NK-92 (cell line): ENCODE data around the gene NMNAT2.
"Not testable (repeated sequence)": the region's sequence is repeated elsewhere in the genome, so short reads cannot be mapped to it uniquely, and the experiment has no call there.

ENCODE experiments used
- DNase-seq: peaks from one replicate; lab custom pipeline; 2025; ENCODE audit not compliant: unreplicated experiment; lab: John Stamatoyannopoulos, UW

NMNAT2 gene

DNA sequence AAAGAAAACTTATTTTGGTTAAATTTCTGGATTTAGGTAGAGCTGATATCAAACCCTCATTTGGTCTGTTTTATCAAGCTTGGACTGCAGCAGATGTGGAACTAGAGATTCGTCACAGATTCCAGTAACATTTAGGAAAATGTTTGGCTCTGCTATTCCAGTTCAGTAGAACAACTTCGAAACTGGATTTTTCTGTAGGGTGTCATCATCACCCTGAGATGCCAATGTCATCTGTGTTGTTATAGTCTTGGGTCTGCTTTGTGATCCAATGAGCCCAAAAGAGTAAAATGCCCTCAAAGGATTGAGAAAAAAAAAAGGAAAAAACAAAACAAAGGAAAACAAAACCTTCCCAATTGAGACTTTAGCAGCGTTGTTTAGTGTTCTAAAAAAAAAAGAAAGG lies 176.7 kb downstream of the NMNAT2 start:
- no peak for DNase-seq

DNA sequence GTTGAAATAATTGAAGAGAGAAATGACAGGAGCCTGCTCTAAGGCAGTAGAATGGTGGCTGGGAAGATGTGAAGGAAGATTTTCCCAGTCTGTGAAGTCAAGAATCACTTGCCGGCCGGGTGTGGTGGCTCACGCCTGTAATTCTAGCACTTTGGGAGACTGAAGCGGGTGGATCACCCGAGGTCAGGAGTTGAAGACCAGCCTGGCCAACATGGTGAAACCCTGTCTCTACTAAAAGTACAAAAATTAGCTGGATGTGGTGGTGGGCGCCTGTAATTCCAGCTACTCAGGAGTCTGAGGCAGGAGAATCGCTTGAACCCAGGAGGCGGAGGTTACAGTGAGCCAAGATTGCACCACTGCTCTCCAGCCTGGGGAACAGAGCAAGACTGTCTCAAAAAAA lies 177.3 kb downstream of the NMNAT2 start:
- DNase-seq: not testable (repeated sequence)

DNA sequence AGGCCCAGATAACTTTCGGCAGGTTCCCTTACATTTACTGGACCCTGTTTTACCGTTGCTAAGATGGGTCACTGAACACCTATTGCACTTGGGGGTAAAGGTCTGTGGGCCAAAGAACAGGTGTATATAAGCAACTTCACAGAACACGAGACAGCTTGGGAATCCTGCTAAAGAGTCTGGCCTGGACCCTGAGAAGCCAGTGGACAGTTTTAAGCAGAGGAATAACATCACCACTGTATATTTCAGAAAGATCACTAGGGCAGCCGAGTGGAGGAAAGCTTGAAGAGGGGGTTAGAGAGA lies 177.7 kb downstream of the NMNAT2 start:
- no peak for DNase-seq

DNA sequence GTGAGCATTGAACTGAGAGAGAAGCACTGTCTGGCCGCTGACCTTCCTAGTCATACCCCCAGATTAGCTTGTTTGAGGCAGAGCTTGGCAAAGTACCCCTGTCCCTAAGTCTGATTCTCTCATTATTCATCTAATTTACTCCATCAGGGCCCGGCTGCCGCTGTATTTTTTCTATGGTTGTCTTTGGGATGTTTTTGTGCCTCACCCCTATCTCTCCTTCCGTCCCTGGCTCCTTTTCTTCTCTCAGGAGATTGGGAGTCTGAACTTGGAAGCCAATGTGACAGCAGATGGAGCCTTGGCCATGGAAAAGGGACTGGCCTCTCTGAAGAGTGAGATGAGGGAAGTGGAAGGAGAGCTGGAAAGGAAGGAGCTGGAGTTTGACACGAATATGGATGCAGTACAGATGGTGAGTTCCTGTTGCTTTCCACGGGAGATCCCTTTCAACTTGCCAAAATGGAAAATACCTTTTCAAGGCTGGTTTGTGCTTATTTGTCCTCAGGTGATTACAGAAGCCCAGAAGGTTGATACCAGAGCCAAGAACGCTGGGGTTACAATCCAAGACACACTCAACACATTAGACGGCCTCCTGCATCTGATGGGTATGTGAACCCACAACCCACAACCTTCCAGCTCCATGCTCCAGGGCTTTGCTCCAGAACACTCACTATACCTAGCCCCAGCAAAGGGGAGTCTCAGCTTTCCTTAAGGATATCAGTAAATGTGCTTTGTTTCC lies 178.2 kb downstream of the NMNAT2 start:
- no peak for DNase-seq

DNA sequence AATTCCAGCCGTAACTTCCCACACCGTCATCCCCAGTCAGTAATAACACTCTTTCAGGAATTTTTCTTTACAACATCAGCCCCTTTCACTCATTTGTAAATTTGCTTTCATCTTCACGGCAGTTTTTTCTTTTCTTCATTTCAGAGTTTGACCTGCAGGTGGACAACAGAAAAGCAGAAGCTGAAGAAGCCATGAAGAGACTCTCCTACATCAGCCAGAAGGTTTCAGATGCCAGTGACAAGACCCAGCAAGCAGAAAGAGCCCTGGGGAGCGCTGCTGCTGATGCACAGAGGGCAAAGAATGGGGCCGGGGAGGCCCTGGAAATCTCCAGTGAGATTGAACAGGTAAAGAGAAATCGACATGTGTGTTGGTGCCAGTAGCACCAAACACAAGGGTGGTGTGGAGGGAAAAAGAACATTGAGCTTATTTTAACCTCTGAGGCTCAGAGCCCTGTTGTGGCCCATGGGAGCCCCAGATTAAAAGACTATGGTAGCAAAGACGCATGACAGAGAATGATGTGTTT lies 178.9 kb downstream of the NMNAT2 start:
- DNase-seq: no peak

DNA sequence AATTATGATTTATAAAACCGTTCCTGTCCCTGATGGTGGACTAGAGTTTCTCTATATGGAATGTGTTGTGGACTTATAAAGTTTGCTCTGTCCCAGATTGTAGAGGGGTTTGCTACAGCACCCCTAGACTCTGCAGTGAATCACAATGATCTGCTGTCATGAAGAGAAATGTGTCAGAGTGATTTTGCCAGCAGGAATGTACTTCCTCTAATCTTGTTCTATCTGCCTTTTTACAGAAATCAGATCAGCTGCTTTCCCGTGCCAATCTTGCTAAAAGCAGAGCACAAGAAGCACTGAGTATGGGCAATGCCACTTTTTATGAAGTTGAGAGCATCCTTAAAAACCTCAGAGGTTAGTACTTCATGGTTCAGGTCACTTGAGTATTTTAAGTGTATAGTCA lies 180.1 kb downstream of the NMNAT2 start:
- DNase-seq: no peak

DNA sequence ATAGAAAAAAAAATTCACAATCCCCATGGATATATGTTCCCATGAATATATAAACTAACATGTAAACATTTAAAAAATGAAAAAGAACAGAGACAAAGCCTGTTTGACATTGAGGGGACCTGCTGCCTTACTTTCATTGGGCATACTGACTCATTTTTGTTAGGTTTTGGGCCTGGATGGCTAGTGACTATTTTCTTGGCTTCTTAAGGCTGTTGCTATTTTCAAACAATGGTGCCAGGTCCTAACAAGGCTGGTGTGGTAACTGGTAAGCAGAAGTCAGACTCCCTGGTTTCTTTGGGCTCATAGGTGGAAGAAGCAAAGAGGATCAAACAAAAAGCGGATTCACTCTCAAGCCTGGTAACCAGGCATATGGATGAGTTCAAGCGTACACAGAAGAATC lies 181.1 kb downstream of the NMNAT2 start:
- no peak for DNase-seq

DNA sequence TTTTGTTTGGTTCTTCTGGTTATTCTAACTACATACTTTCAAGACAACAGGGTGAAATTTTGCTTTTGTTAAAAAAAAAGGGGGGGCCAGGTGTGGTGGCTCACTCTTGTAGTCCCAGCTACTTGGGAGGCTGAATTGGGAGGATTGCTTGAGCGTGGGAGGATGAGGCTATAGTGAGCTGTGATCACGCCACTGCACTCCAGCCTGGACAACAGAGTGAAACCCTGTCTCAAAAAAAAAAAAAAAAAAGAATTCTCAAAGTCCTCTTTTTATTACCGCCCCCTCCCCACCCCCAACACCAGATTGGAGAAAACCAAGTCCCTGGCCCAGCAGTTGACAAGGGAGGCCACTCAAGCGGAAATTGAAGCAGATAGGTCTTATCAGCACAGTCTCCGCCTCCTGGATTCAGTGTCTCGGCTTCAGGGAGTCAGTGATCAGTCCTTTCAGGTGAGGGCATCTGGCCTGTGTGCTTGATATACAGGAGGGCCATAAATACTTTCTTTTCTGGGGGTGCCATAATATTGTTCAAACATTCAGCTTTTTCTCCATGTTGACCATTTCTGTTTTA lies 181.9 kb downstream of the NMNAT2 start:
- no peak for DNase-seq

DNA sequence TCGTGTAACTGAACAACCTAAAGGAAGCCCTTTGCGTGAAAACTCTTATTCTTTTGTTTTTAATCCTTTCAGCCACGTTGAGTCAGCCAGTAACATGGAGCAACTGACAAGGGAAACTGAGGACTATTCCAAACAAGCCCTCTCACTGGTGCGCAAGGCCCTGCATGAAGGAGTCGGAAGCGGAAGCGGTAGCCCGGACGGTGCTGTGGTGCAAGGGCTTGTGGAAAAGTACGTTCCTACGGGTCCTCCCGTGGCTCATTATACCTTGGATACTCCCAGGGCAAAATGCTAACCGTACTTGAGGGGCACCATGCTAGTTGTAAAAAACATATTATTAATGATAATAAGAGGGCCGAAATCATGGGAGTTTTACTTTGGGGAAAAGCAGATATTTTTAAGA lies 182.7 kb downstream of the NMNAT2 start:
- DNase-seq: no peak

DNA sequence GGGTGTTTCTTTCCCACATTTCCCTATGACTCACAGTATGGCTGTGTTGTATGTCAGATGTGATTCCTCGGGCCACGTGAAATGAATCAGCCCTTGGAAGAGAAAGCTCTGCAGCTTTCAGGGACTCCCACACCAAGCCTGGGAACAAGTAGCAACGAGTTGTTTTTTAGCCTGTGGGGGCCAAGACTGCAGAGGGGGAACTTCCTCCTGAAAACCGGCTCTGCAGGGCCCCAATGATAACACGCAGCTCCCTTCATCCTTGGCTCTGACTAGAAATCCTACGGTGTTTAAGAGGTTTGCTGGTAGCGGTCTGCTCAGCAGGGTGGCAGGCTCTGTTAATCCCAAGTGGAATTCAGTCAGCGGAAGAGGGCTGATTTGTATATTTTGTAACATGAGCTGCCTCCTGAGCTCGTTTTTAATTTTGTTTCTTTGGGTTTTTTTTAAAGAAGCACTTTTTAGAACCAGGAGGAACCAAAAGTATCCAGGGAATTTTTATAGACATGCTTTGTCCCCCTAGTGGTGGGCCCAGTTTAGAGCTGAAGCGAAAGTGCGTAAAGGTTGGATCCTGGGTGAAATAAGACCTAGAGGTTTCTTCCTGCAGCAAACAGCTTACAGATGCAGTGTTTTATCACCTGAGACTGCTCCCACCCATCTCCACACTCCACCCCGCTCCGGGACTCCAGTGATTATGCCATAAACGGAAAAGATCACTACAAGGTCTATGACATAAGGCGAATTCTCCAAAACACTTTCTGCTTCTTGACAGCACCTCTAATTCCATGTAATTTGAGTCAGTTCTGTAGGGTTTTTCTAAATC lies 183.3 kb downstream of the NMNAT2 start:
- no peak for DNase-seq

DNA sequence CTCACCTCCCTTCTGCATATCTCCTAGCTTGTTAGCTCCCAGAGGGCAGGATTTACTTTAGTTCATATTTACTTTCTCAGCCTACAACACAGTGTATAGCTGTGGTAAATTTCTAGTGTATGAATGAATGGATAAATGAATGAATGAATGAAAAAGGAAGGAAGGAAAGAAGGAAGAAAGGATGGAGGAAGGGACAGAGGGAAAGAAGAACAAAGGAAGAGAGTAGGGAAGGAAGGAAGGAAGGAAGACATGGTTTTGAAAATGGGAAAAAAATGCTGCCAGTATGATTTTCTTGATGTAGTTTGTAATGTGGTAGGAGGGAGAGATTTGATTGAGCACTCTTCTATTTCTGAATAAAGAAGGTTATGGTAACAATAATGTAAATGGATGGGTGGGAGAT lies 185.1 kb downstream of the NMNAT2 start:
- no peak for DNase-seq

DNA sequence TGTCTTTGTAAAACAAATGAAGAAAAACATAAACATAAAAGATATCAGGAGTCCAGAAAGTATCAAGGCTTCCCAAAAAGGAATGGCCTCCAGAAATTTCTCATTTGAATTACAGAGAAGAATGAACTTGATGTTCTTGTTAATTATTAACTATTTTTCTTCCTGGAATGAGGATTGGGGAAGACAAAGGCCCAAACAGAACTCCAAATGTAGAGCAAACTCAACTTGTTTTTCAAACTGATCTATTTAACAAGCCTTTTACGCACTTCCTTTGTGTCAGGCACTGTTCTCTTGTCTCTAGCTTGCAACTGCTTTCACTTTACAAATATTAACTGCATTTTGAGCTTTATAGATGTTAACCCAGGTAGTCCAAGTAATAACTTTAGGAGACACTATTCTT lies 186.6 kb downstream of the NMNAT2 start:
- no peak for DNase-seq

DNA sequence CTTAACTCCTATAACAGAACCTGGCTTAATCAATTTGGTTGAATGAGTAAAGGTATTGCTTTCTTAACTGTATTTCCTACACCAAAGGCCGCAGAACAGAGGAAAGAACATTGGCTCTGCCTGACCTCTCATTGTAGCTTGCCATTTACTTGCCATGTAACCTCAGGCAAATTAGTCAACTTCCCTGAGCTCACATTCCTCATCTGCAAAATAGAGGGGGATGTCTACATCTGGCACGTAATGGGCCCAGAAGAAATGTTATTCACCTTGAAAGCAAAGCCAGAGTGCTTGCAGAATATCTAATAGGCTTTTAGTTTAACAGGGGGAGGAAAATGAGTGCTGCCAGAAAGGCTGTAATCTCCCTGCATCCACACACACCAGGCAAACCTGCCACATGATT lies 187.8 kb downstream of the NMNAT2 start:
- no peak for DNase-seq

DNA sequence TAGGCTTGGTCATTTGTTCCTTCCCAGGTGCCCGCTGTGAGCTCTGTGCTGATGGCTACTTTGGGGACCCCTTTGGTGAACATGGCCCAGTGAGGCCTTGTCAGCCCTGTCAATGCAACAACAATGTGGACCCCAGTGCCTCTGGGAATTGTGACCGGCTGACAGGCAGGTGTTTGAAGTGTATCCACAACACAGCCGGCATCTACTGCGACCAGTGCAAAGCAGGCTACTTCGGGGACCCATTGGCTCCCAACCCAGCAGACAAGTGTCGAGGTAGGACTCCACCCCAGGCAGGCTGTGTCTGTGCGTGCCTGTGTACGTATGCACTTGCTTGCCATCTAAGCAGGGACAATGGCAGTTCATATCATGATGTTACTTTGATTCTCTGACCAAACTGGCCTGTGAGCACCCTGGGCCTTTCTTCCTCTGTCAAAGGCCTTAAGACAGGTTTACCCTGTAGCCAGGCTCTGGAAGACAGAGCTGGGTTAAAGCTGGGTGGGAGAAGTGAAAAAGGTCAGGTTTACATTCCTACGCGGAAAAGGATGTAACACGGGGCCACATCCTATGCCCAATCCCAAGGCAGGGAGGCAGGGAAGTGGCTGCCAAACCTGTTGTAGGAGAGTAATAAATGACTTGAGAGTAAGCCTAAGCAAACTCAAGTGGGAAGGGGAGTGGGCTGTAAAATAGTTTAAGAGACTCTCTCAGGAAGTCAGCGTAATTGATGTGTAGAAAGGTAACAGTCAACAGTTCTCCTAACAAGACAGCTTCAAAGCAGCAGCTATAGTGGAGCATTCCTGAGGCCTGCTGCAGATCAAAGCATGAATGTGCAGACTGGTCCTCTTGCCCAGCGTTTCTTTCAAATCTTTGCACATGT lies 189.6 kb downstream of the NMNAT2 start:
- no peak for DNase-seq

DNA sequence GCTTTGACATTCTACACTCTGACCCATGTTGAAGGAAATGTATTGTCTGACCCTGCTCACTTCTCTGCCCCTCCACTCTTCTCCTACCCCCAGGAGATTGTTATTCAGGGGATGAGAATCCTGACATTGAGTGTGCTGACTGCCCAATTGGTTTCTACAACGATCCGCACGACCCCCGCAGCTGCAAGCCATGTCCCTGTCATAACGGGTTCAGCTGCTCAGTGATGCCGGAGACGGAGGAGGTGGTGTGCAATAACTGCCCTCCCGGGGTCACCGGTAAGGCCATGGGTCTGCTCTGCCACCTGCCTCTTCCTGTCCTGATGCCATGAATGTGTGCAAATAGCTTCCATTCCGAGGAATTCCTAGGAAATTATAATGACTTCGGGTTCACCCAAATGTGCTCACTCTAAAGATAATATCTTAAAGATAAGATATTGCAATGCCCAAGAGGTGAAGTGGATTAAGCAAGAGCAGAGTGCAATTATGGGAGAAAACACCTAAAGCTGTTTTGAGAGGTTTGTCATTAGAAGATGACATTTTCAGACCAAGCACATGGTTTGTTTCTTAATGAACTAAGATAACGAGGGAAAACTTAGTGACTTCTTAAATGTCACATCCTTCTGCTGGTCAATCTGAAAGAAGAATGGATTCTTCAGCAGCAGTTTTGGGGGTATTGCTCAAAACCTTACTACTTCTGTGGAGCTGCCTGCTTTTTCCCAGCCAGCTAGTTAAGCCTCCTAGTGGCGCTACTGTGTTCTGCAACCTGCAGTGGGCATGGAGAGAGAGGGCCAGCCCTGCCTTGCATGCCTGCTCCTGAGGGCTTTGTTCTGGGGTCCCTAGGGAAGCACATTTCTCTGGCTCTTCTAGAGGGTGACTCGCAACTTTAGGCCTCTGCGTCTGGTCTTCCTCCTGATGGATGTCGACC lies 190.5 kb downstream of the NMNAT2 start:
- DNase-seq: no peak

DNA sequence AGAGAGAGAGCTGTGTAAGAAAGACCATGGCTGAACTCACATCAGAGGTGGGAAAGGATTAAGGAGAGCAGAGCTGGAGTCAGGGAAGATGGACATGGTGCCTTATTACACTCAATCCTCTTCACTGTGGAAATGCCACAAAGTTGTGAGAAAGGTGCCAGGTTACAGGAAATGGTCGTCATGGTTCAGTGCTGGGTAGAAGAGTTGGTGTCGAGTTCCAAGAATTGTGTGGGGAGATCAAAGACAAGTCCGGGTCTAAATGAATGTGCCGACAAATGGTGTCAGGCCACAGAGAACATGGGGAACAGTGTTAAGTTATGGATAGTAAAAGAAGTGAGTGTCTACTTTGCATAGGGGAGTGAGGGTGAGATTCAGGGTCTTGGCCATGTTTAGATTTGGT lies 191.2 kb downstream of the NMNAT2 start:
- no peak for DNase-seq

DNA sequence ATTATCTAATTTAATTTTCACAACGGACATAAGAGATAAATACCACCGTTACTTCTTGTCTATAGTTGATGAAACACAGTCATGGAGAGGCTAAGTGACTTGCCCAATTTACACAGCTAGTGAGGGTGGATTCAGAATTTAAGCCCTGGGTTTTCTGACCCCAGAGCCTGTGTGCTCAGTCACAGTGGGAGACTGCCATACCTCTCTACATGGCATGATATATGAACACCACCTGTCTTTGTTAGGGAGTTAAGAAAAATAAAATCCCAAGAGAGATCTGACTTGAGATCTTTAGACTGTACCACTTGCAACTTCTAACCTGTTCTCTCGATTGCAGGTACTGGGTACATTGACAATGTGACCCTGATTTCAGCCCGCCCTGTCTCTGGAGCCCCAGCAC lies 191.8 kb downstream of the NMNAT2 start:
- no peak for DNase-seq

DNA sequence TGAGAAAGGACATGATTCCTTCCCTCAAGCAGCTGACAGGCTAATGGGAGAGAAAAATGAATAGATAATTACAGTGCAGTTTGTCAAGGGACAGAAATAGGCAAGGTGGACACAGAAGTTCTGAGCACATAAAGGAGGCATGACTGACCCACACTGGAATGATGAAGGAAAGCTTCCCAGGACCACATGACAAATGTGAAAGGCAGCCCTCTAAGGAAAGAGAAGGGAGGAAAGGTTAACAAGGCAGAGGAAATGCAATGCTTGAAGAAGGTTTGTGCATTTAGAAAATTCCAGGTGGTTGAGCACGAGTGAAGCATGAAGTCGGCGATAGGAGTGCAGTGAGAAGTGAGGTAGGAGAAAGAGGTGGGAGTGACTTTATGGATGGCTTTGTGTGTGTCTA lies 194.7 kb downstream of the NMNAT2 start:
- DNase-seq: no peak

DNA sequence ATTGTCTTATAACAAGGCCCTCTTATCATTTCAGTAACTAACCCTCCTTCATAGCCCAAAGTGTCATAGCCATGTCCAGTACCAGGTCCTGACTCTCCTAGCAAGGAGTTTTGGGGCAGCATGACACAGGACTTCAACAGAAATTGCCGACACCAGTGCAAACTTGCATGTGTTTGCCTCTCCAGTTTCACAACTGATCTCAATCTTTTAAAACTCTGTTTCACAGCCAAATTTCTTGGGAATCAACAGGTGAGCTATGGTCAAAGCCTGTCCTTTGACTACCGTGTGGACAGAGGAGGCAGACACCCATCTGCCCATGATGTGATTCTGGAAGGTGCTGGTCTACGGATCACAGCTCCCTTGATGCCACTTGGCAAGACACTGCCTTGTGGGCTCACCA lies 195.3 kb downstream of the NMNAT2 start:
- DNase-seq: no peak

DNA sequence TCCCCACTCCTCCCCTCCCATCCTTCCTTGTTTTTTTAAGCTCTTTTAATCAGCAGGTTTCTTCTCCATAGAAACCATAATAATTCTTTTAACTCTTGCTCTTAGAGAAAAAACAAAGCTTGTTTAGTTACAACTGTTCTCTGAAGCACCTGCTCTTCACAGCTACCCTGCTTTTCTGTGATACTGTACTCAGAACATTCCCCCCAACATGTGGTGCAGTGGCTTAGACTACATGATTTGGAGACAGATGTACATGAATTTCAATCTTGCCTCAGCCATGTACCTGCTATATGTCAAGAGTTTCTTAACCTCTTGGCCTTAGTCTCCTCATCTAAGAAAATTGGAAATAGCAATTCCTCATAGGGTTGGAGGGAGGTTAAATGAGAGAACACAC lies 198.6 kb downstream of the NMNAT2 start:
- no peak for DNase-seq
